Tibial nerve (tissue), 4 donors: ENCODE measurements around the gene CORO1C.

Experiments
- EP300 ChIP-seq, 2 donors: sonication (generic); formaldehyde crosslinking; IDR thresholded peaks; one replicate each; pipeline ENCODE4 v1.6.1; 2017; ENCODE audit warnings: antibody characterized with exemption in 2 of 2, mild to moderate bottlenecking in 1 of 2
- POLR2A ChIP-seq, 2 donors: fragments of 450-650 bp; IDR thresholded peaks; one replicate each; pipeline ENCODE4 v1.6.1; 2017; ENCODE audit warnings: antibody characterized with exemption in 2 of 2, mild to moderate bottlenecking in 2 of 2, moderate library complexity in 2 of 2
- TF ChIP-seq, protein P1 (sequence below), 5 experiments: fragments of 200-600 bp in 3 of 5; fragments of 450-650 bp in 2 of 5; sonication (generic) in 3 of 5; IDR thresholded peaks; one replicate each; pipeline ENCODE4 v1.5.1; 2016 to 2019; ENCODE audit warnings: antibody characterized with exemption in 5 of 5, mild to moderate bottlenecking in 3 of 5, moderate library complexity in 2 of 5

DNA sequence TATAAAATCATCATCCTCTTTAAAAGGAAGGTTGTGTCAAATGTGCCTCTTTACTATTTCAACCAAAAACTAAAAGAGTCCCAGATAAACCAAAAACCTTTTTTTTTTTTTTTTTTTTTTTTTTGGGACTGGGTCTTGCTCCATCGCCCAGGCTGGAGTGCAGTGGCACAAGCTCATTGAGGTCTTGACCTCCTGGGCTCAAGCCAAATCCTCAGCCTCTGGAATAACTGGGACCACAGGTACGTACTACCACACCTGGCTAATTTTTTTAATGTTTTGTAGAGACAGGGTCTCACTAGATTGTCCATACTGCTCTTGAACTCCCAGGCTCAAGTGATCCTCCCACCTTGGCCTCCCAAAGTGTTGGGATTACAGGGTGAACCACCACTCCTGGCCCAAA, 81.2 kb downstream of the CORO1C start:
- no peak for TF ChIP-seq EP300 (IDR thresholded peaks at IDR 0.05)
- TF ChIP-seq, protein P1, sequence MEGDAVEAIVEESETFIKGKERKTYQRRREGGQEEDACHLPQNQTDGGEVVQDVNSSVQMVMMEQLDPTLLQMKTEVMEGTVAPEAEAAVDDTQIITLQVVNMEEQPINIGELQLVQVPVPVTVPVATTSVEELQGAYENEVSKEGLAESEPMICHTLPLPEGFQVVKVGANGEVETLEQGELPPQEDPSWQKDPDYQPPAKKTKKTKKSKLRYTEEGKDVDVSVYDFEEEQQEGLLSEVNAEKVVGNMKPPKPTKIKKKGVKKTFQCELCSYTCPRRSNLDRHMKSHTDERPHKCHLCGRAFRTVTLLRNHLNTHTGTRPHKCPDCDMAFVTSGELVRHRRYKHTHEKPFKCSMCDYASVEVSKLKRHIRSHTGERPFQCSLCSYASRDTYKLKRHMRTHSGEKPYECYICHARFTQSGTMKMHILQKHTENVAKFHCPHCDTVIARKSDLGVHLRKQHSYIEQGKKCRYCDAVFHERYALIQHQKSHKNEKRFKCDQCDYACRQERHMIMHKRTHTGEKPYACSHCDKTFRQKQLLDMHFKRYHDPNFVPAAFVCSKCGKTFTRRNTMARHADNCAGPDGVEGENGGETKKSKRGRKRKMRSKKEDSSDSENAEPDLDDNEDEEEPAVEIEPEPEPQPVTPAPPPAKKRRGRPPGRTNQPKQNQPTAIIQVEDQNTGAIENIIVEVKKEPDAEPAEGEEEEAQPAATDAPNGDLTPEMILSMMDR (IDR thresholded peaks at IDR 0.05), result no peak
- no peak for TF ChIP-seq POLR2A (IDR thresholded peaks at IDR 0.05)
